Stimulated activated CD4-positive, alpha-beta T cell treated with anti-CD3 and anti-CD28 coated beads, Interleukin-12 subunit alpha, Interleukin-12 subunit beta, amount 100 ng/mL, for 48 hours (primary cell): Measurements from ENCODE around the gene RECQL5.
A peak's percentile ranks its signal among the peaks of the same experiment; 100 is the strongest.

ENCODE experiments used
- DNase-seq, 3 donors: peaks; one replicate each; pipeline ENCODE4 v3.0.0-alpha.2; 2020; ENCODE audit warnings: low read depth in 2 of 3, low spot score in 1 of 3

Gene RECQL5

DNA sequence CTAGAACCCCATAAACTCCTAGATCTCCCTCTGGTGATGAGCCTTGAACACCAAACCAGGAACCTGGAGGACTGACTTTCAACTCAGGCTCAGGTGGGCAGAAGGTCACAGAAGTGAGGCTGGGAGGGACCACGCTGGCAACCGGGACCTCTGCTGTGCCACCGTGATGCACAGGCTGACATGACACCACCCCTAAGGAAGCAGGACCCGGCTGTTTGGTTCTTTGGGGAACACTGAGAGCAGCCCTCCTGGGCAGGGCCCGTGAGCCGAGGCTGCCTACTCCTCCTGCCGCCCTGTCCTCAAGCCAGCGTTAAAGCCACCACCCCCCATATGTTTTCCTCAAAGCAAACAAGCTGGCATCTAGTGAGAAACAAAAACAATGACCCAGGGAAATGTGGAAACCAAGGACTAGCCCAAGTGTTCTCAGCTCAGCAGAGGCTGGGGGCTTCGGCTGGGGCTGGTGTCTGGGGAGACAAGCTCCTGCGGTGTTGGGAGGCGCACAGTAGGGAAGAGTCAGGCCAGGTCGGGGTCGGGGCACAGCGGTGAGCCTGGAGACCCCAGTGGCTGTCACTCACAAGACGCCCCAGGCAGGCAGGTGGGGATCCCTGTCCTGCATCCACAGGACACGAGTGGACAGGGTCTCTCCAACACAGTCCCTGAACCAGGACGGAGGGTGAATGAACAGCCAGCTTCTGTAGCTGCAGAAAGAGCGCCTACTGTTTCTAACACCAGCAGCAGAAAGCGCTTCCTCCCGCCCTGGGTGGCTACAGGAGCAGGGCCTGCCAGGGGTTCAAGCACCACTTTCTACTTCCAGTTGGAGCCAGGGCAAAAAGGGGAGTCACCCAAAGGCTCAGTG, 32.0 kb downstream of the RECQL5 start:
- DNase-seq, result no peak

DNA sequence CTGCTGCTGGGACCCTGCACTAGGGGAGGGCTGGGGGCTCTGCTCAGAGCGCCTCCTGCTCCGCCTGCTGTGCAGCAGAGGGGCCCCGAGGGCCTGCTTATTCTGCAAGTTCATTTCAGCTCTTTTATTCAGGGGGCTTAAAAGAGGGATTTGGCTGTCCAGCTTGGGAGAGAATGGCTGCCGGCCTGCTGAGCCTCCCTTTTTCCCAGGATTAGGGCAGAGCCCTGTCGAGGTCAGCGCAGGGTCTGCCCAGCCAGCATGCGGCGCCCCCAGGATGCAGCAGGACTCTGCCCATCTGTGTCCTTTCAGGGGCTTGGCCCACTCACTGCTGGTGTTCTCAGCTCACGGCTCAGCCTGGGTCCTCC, 32.6 kb downstream of the RECQL5 start:
- no peak for DNase-seq

DNA sequence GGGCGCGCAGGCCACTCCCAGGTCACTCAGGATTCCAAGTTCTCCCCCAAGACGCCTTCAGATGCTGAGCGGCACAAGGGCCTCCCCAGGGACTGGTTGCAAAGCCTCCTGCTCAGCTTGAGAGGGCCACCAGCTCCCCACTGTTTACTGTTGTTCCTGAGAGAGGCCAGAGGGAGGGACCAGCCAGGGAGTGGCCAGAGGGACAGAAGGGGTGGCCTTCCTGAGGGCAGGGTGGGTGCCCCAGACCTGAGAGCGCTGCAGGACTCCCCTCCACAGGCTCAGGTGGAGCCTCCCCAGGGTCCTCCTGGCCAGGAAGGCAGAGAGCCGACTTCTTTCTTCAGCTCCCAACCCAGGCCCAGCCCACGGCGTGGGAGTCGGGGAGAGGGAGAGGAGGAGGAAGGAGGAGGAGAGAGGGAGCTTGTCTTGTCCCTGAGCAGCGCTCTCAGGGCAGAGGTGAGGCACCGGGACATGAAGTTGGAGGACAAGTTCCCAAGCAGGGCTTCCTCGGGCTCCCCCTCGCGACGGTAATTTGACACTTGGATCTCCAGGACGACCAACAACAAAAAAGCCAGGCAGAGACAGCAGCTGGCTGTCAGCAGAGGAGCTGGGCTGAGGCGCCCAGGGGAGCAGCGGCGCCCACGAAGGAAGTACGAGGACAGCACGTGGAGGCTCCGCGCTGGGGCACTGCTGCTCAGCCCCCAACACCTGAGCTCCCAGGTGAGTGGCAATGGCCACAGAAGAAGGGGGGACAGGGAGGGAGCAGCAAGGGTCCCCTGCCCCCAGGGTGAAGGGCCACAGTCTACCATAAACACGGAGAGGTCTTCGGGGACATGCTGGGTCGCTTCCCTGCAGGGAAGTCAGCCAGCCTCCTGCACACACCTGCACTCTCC, 33.2 kb downstream of the RECQL5 start:
- peak; percentile 16 to 32 (median 28) for DNase-seq

DNA sequence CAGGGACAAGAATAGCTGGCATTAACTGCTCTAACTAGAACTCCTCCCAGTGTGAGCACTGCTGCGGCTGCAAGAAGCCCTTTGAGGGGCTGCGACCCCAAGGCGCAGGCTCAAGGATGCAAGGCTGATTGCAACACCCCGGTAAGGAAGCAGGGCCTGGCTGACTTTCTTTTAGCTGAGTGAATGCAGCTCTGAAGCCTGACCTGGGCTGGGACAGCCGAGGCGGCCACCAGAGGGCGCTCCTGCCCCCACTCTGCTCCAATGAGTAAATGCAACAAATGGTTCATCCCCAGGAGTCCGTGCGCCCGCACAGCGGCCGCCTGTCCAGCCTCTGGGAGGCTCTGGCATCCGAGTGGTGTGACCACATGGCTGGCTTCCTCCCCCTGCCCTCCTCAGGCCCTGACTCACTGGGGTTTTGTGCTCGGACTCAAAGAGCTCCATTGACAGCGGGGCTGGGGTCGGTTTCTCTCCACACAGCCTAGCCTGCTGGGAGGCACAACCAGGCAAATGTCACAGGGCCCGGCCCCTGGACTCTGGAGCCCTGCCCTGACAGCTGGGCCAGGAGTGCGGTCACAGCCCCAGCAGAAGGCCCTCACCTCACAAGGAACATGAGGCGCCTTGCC, 34.0 kb downstream of the RECQL5 start, which contains the start of gene SMIM5:
TSS of gene SMIM5 (plus strand) at position 572 of the 623 bp plus-strand sequence. CDS start 6,768 bp downstream, outside the sequence.
- DNase-seq, result peak; percentile 72 to 80 (median 79)

DNA sequence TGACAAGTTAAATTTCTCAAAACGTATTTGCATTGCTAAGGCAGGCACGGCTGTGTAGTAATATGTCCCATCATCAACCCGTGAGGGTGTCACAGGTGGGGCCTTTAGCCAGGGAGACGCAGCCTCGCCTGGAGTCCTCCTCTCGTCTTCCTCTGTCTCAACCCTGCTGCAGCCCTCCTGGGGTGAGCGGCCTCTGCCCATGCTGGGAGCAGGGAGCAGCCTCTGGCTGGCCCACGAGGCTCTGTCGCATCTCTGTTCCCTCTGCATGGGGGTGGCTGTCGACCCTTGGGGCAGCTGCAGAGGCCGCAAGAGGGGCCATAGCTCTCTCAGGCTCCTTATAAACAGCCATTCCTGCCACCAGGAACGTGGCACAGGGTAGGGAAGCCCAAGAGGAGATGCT, 34.5 kb downstream of the RECQL5 start:
- DNase-seq, result no peak

DNA sequence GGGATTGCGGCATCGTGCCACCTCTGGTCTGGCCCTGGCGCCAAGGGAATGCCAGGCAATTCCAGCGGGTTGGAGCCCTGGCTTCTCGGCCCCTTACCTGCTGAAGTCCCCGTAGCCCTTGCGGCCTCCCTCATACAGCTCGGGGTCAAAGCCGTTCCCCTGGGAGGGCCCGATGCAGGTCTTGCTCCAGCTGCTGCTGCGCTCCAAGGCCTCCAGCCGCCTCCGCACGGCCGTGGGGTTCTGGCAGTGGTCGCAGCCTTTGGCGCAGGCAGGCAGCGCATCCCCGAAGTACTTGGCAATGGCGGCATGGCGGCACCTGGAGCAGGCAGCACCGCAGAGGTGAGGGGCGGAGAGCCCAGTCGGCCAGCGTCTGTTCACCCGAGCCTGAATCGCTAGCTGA, 35.6 kb downstream of the RECQL5 start:
- no peak for DNase-seq

DNA sequence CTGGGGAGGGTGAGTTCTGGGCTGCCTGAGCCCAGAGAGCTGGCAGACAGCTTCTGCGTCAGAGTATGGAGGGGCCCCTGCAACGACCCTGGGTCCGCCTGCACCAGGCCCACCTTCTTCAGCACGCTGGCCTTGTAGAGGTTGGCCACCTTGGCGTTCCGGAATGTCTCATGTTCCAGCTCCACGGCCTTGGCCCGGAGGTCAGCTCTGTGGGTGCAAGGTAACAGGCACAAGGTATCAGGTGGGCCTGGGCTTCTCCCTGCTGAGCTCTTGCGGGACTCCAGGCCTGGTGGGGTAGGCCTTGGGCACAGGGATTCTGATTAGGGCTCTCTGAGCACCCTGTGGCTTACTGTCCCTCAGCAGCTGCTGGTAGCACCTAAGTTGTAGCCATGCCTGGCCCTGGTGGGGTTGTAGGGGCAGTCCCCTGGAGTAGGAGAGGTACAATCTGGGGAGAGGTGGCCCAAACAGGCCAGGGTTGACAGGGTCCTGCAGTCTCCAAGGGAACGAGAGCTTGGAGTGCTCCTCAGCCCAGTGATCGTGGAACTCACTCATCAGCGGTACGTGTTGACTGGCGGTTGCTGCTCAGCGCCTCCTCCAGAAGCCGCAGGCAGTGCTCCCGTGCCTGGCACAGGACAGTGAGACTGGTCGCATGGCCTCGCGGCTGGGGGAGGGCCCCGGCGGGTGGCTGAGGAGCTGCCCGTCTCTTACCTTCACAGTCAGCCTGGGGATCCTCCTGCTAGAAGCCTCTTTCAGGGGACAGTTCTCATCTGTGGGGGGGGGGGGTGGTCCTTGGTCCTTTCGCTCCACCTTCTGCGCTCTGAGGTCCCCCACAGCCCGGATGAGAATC, 36.7 kb downstream of the RECQL5 start:
- DNase-seq, result no peak

DNA sequence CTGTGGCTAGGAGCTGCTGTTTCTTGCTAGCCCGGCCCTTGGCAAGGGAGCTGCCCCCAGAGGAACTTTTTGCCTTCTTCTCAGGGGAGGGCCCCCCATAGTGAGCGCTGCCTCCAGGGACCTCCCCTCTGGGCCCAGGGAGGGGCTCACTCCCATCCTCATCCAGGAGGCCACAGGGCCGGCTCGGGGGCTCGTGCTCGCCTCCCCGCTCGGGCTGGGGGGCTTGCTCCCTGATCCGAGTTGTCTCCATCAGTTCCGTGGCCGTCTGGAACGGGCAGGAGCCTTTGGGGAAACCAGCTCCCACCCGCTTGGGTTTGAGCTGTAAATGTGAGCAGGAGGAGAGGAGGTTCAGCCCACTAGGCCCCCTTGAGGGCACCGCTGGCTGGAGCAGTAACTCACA, 37.8 kb downstream of the RECQL5 start:
- no peak for DNase-seq

DNA sequence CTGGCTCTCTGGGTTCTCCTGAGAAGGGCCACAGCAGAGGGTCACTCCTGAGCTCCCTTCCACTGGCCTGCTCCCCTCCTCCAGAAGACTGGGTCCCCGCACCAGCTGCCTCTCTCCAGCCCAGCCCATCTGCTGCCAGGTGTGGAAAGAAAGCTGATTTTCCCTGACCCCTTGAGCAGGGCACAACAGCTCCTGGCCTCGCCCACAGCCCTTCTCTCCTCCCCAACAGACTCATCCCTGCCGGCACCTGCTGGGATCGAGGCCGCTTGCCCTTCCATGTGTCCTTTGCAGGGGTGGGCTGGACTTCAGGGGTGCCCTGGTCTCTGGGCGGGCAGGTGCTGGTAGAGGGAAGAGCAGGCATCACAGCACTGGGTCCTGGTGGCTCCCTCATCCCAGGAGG, 38.5 kb downstream of the RECQL5 start:
- no peak for DNase-seq

DNA sequence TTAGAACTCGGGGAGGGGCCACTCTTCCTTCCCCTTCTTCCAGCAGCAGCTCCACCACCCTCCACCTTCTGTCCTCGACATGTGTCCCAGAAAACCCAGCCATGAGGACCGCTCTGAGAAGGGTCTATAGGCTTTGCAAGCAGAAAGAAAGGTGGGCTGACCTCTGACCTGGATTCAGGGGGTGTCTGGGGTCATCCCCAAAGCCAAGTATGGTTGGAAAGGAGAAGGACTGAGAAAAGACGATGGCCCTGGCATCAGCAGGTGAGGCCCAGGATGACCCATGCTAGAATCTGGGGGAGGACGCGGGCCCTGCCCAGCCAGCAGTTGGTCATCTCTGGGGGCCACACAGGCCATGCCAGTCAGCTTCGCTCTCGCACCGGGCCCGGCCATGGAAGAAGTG, 39.9 kb downstream of the RECQL5 start:
- no peak for DNase-seq

DNA sequence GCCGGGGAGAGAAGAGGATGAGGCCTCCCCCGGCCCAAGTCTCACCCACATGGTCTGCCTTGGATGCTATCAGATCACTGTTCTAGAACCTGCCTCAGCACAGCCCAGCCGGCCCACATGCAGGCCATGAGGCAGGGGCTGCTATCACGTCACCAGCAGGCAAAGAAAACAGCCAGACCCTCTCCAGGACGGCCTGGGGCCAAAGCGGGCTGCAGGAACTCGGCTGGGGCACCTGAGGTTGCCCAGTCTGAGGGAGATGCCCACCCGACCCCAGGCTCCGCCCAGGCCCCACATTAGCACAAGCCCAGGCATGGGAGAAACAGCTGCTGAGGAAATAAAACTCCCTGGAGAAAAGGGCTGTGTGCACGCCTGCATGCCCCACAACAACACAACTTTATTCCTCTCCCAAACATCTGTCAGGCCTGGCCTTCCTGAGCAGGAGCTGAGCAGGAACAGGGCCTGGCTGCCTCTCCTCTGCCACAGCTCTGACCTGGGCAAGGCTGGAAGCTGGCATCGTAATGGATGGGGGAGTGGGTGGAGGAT, 40.4 kb downstream of the RECQL5 start:
- no peak for DNase-seq

DNA sequence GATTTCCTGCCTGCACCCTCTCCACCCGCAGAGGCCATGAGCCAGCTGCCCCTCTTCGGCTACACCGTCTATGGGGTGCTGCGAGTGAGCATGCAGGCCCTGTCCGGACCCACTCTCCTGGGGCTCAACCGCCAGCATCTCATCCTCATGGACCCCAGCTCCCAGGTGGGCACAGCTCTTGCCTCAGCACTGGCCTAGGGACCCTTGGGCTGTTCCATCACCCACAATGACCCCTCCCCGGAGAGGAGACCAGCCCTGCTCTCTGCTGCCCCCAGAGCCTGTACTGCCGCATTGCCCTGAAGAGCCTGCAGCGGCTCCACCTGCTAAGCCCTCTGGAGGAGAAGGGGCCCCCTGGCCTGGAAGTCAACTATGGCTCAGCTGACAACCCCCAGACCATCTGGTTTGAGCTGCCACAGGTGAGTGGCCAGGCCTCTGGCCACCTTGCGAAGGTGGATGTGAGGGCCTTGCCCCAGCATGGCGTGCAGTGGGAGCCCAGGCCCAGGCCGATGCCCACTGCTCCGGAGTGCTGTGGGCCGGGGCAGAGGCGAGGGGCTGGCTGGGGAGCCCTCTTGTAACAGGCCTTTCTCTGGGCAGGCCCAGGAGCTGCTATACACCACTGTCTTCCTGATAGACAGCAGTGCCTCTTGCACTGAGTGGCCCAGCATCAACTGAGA, 41.0 kb downstream of the RECQL5 start:
- no peak for DNase-seq

DNA sequence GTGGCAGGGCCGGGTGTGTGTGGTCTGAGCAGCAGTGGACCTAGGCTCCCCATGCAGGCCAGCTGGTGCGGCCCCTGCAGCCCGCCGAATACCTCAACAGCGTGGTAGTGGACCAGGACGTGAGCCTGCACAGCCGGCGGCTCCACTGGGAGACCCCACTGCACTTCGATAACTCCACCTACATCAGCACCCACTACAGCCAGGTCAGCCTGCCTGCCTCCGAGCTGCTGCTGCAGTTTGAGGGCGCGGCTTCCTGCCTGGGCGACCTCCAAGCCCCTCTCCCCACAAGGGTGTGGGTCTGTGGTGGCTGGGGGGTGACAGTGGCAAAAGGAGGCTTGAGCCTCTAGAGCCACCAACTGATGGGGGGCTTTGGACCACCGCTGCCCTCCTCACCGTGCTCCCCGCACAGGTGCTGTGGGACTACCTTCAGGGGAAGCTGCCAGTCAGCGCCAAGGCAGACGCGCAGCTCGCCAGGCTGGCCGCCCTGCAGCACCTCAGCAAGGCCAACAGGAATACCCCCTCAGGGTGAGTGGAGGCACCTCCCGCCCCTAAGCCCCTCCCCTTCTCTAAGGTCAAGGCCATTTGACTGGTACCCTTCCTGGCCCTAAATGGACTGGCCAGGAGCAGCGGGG, 42.1 kb downstream of the RECQL5 start:
- no peak for DNase-seq

DNA sequence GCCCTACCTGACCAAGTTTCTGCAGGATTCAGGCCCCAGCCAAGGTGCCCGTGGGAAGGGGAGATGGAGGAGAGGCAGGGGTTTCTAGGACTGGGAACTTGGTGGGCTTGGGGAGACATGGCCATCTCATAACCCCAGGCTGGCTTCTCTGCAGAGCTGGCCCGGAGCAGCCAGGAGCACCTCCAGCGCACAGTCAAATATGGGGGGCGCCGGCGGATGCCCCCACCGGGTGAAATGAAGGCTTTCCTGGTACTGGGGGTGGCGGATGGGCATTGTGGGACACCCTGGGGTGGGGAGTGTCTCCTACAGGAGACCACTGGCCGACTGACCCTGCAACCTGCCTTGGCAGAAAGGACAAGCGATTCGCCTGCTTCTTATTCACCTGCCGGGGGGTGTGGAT, 42.9 kb downstream of the RECQL5 start:
- DNase-seq, result no peak

DNA sequence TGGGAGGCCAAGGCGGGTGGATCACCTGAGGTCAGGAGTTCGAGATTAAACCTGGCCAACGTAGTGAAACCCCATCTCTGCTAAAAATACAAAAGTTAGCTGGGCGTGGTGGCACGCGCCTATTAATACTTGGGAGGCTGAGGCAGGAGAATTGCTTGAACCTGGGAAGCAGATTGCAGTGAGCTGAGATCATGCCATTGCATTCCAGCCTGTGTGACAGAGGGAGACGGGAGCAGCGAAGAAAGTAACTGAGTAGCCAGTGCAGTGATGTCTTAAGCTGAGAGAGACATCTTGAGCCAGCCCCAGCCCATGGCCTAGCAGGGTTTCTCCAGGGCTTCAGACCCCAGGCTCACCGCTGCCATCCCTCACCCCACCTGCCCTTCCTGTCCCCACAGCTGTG, 43.6 kb downstream of the RECQL5 start:
- no peak for DNase-seq

DNA sequence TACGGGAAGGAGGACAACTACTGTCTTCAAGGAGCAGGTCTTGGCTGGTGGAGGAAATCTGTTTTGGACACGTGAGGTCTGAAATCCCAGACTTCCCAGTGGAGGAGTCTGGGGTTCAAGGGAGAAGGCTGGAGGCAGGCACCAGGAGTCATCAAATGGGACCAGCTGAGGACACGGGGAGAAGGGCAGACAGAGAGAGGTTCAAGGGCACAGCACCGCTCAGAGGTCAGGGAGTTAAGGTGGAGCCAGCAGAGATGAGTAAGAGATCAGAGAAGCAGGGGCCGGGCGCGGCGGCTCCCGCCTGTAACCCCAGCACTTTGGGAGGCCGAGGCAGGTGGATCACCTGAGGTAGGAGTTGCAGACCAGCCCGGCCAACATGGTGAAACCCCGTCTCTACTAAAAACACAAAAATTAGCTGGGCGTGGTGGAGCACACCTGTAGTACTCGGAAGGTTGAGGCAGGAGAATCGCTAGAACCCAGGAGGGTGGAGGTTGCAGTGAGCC, 44.1 kb downstream of the RECQL5 start:
- no peak for DNase-seq

DNA sequence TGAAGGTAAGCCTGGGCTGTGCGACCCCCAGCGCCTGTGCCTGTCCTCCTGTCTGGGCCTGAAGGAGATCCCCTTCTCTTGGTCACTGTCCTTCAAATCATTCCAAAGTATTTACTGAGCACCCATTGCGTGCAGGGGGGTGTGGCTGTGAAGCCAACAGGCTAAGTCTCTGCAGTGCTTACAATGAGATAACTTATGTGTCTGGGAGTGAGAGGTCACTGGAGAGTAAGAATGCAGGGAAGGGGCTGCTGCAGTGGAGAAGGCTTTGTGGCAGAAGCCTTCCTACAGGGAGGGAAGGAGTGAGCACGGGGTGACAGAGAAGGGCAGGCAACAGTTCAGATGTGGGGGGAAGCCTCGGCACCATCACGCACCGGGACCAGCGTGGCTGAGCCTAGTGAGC, 44.9 kb downstream of the RECQL5 start:
- DNase-seq, result no peak

DNA sequence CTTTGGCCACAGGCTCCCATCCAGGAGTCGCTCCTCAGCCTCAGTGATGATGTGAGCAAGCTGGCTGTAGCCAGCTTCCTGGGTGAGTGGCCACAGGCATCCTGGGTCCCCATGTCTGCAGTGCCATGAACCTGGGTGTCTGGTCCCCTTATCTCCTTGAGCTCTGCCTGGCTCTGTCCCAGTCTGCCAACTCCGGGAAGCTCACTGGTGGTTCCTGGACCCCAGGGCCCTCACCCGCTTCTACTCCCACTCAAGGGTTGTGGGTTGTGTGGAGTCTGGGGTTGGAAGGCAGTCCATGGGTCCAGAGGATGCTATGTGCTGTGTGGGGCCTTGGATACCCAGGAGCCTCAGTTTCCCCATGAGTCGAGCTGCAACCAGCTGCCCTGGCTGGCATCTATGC, 45.5 kb downstream of the RECQL5 start:
- no peak for DNase-seq
